ENCODE data around the gene PRKCSH.

The PRKCSH gene

GRCh38 chr19:11408591-11408990, 26.8 kb upstream of the PRKCSH start:
- Histone ChIP-seq H3K9me3 (no peaks in the 10 kb centered on the region), H3K4me1 (no peaks in the 10 kb centered on the region), H3K27me3 (ENCODE audit: low read depth) (0 out of 2 replicates have a peak, but pooled peaks cover 3% of the 10 kb centered on the region), H3K4me3 (no peak overlapping the region), H3K36me3 (replicated peaks) (no peaks in the 10 kb centered on the region)
- in situ Hi-C loops (cut with MboI; ENCODE audit: low sequenced_read_pairs) = no loop called here
- no peak for DNase-seq (ENCODE audit: low spot score in 2 of 2)

DNA sequence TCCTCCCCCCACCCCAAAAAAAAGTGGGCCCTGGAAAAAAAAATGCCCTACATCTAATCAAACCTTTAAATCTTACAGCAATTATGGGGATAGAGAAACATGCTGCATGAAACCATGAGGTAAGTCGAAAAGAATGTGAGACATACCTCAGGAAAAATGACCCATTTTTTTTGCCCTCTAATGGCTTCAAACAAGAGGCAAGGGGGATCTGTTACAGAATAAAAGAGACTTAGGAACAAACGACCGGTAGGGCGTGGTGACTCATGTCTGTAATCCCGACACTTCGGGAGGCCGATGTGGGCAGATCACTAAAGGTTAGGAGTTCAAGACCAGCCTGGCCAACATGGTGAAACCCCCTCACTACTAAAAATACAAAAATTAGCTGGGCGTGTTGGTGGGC, 24.8 kb upstream of the PRKCSH start:
- Histone ChIP-seq H3K9me3 (no peaks in the 10 kb centered on the region), H3K4me3 (no peak overlapping the region), H3K4me1 (no peaks in the 10 kb centered on the region; the same call in 1 of the 2 replicates), H3K36me3 (replicated peaks) (no peaks in the 10 kb centered on the region), H3K27me3 (ENCODE audit: low read depth) (0 out of 2 replicates have a peak, but pooled peaks cover 3% of the 10 kb centered on the region)
- in situ Hi-C loops (cut with MboI; ENCODE audit: low sequenced_read_pairs) = no loop called here
- DNase-seq (ENCODE audit: low spot score in 2 of 2) = no peak

GRCh38 chr19:11414544-11414943, 20.9 kb upstream of the PRKCSH start:
- Histone ChIP-seq H3K27me3 (ENCODE audit: low read depth) (peaks cover 18% of the 10 kb centered on the region), H3K9me3 (no peaks in the 10 kb centered on the region), H3K4me1 (no peaks in the 10 kb centered on the region; the same call in 1 of the 2 replicates), H3K4me3 (no peak overlapping the region), H3K36me3 (replicated peaks) (no peaks in the 10 kb centered on the region)
- in situ Hi-C loops (cut with MboI; ENCODE audit: low sequenced_read_pairs) = no loop called here
- DNase-seq (ENCODE audit: low spot score in 2 of 2) = peak; percentile 76 to 86

DNA sequence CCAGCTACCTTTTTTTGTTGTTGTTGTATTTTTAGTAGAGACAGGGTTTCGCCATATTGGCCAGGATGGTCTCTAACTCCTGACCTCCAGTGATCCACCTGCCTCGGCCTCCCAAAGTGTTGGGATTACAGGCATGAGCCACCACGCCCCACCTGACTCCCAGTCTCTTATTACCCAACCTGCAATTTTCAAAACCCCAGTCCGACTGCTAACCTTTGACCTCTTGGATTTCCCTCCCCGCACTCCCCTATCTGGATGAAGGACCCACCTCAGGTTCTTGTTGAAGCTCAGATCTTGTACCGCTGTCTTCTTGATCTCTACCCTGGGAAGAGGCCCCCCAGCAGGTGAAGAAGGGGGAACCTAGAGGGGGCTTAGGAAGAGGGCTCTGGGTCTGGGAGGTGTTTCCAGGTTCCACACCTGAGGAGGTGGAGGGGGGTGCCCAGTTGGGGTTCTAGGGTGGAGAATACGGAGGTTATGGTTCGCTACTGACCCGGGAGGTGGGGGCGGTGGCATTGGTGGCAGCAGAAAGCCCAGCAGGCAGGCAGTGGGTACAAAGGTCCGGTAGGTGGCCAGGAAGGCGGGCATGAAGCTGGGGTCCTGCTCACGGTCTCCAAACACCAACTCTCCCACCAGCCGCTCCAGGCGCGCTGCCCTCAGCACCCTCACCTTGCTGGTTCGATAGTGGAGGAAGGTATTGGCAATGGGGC, 18.9 kb upstream of the PRKCSH start:
- Histone ChIP-seq H3K36me3 (replicated peaks) (no peaks in the 10 kb centered on the region), H3K4me3 (no peak overlapping the region), H3K9me3 (no peaks in the 10 kb centered on the region), H3K27me3 (ENCODE audit: low read depth) (peaks cover 28% of the 10 kb centered on the region), H3K4me1 (no peaks in the 10 kb centered on the region; the same call in 1 of the 2 replicates)
- DNase-seq (ENCODE audit: low spot score in 2 of 2) = no peak
- in situ Hi-C loops (cut with MboI; ENCODE audit: low sequenced_read_pairs) = no loop called here

DNA sequence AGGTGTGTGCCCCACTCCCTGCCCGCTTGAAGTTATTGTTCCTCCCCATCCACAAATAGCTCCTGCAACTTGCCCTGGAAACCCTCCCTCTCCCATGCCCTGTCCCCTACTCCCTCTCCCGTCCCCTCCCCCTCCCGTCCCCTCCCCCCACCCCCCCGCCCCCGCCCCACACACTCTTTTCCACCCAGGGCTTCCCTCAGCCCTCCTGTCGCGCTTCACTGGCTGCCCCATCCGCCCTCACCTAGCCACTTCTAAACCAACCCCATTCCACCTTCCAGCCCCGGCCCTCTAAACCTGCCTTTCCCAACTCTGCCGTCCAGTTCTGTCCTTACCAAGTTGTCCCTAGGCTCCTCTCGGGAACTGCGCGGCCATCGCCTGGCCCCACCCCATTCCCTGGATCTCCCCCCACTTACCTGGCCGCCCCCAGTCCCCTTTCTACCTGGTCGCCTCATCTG, 17.3 kb upstream of the PRKCSH start:
- H3K27me3 ChIP-seq (ENCODE audit: low read depth) = peaks cover 28% of the 10 kb centered on the region
- in situ Hi-C loops (cut with MboI; ENCODE audit: low sequenced_read_pairs) = no loop called here
- H3K36me3 ChIP-seq (replicated peaks) = no peaks in the 10 kb centered on the region
- H3K4me3 ChIP-seq = peak overlapping the region; percentile 25
- DNase-seq (ENCODE audit: low spot score in 2 of 2) = no peak
- no peaks in the 10 kb centered on the region for H3K9me3 ChIP-seq
- H3K4me1 ChIP-seq = no peaks in the 10 kb centered on the region; the same call in 1 of the 2 replicates

DNA sequence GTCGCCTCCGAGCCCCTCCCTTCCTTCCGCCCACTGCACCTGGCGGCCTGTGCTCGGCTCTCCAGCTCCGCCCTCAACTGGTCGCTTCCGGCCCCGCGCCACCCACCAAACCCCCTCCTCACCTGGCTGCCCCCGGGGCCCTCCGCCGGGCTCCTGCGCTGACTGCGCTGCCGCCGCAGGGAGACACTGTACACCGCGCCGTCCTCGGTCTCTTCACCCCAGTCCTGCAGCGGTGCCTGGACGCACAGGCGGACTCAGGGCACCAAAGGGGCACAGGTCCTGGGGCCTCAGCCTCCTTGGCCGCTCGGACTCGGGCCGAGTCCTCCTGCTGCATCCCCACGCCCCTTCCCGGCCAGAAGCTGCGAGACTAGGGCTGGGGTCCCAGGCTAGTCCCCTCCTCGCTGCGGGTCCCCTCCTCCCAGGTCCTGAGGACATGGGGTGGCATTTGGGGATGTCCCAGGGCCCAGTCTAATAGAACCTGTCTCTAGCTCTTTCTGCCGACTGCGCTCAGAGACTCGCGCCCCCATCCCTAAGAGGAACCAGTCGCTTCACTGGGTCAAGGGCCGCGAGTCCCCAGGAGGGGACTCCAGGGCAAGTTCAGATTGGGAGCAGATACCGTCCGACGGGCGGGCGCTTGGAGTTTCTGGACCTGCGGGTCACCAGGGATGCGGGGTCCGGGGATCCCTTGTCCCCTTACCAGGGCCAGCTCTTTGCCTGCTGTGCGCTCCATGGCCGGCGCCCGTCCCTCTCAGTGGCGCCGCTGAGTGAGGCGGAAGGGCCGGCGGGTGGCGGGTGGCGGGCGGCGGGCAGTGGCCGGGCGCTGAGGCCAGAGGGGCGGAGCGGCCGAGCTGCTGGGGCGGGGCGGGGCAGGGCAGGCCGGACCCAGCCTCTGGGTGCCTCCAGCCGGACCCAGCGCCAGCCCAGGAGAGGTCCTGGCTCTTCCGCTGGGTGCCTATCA, 16.6 kb upstream of the PRKCSH start, which contains the start of gene RGL3:
RGL3 (minus strand) TSS at position 766 of the 958 bp plus-strand sequence; CDS start at position 730, 36 bp downstream.
- DNase-seq (ENCODE audit: low spot score in 2 of 2) = no peak
- Histone ChIP-seq H3K4me1 (no peaks in the 10 kb centered on the region; the same call in 1 of the 2 replicates), H3K27me3 (ENCODE audit: low read depth) (peaks cover 28% of the 10 kb centered on the region), H3K9me3 (no peaks in the 10 kb centered on the region), H3K36me3 (replicated peaks) (no peaks in the 10 kb centered on the region), H3K4me3 (peak within 1 kb of the TSS; percentile 25)
- in situ Hi-C loops (cut with MboI; ENCODE audit: low sequenced_read_pairs) = no loop called here

- Histone ChIP-seq H3K4me1 (no peaks in the 10 kb centered on the region), H3K4me3 (no peak overlapping the region), H3K36me3 (replicated peaks) (no peaks in the 10 kb centered on the region), H3K27me3 (ENCODE audit: low read depth) (peaks cover 28% of the 10 kb centered on the region), H3K9me3 (no peaks in the 10 kb centered on the region)
- peak in 1 of 2 experiments; percentile 42 for DNase-seq (ENCODE audit: low spot score in 2 of 2)
- in situ Hi-C loops (cut with MboI; ENCODE audit: low sequenced_read_pairs) = no loop called here
Measured at GRCh38 chr19:11420429-11421370, 14.7 kb upstream of the PRKCSH start.

DNA sequence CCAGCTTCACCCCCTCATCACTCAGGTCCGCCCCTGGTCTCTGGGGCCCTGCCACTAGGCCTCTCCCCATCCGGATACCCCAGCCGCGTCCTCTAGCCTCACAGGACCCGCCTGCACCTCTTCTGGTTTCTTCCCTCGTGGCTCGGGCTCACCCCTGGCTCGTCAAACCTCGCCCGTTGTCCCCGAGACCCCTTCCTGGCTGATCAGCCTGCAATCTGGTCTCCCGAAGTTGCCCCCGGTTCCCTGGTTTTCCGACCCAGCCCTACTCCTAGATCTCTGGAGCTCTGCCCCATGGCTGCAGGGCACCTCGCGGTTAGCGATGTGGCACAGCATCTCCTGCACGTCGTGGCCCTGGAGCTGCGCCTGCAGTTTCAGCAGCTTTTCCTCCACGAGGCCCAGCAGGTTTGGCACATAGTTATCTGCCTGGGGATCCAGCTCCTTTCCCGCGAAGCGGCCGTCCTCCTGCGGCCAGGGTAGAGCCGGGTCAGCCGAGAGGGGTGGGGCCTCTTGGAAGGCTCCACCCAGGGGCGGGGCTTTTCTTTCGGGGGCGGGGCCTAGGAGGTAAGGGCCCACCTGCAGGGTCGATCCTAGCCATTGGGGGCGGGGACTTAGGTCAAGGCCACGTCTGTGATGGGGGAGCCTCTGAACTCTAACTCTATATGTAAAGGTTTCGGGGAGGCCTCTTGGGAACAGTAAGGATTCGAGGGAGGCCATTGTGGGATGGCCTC, 13.9 kb upstream of the PRKCSH start:
- Histone ChIP-seq H3K4me1 (no peaks in the 10 kb centered on the region), H3K27me3 (ENCODE audit: low read depth) (peaks cover 28% of the 10 kb centered on the region), H3K36me3 (replicated peaks) (no peaks in the 10 kb centered on the region), H3K4me3 (no peak overlapping the region), H3K9me3 (no peaks in the 10 kb centered on the region)
- DNase-seq (ENCODE audit: low spot score in 2 of 2) = peak in 1 of 2 experiments; percentile 30
- in situ Hi-C loops (cut with MboI; ENCODE audit: low sequenced_read_pairs) = no loop called here

- in situ Hi-C loops (cut with MboI; ENCODE audit: low sequenced_read_pairs) = no loop called here
- H3K4me3 ChIP-seq = no peak overlapping the region
- H3K4me1 ChIP-seq = no peaks in the 10 kb centered on the region
- peaks cover 27% of the 10 kb centered on the region for H3K27me3 ChIP-seq (ENCODE audit: low read depth)
- H3K36me3 ChIP-seq (replicated peaks) = no peaks in the 10 kb centered on the region
- no peaks in the 10 kb centered on the region for H3K9me3 ChIP-seq
- DNase-seq (ENCODE audit: low spot score in 2 of 2) = peak in 1 of 2 experiments; percentile 38
Measured at GRCh38 chr19:11422163-11423065, 13.0 kb upstream of the PRKCSH start.

GRCh38 chr19:11423164-11423790, 12.2 kb upstream of the PRKCSH start:
- no peak overlapping the region for H3K4me3 ChIP-seq

GRCh38 chr19:11423791-11424181, 11.6 kb upstream of the PRKCSH start:
- Histone ChIP-seq H3K9me3 (no peaks in the 10 kb centered on the region), H3K4me3 (no peak overlapping the region), H3K4me1 (no peaks in the 10 kb centered on the region), H3K27me3 (ENCODE audit: low read depth) (peaks cover 16% of the 10 kb centered on the region), H3K36me3 (replicated peaks) (no peaks in the 10 kb centered on the region)
- in situ Hi-C loops (cut with MboI; ENCODE audit: low sequenced_read_pairs) = no loop called here
- DNase-seq (ENCODE audit: low spot score in 2 of 2) = no peak

More at GRCh38 chr19:11423164-11423790, 12.2 kb upstream of the PRKCSH start:
- peaks cover 21% of the 10 kb centered on the region for H3K27me3 ChIP-seq (ENCODE audit: low read depth)
- in situ Hi-C loops (cut with MboI; ENCODE audit: low sequenced_read_pairs) = no loop called here
- H3K4me1 ChIP-seq = no peaks in the 10 kb centered on the region
- DNase-seq (ENCODE audit: low spot score in 2 of 2) = no peak
- H3K36me3 ChIP-seq (replicated peaks) = no peaks in the 10 kb centered on the region
- H3K9me3 ChIP-seq = no peaks in the 10 kb centered on the region
